ENCODE results near the gene MACF1.

GRCh38 chr1:39490596-39491145 is 286.2 kb downstream of the MACF1 start:
- TF ChIP-seq CHD2 (IDR thresholded peaks at IDR 0.05; ENCODE audit: low read depth, low read length) (no peak), FOXO4 (CRISPR knock-in tag; conservative IDR thresholded peaks at IDR 0.05) (no peak), SMC3 (IDR thresholded peaks at IDR 0.05; ENCODE audit: low read length) (no peak), ZBTB44 (CRISPR knock-in tag; IDR thresholded peaks at IDR 0.05) (no peak), KDM1A (CRISPR knock-in tag; IDR thresholded peaks at IDR 0.05) (no peak), ZSCAN31 (CRISPR knock-in tag; IDR thresholded peaks at IDR 0.05; ENCODE audit: low read depth) (no peak), CREB1 (IDR thresholded peaks at IDR 0.05) (no peak), CREB1 (CRISPR knock-in tag; IDR thresholded peaks at IDR 0.05) (no peak), ZNF232 (CRISPR knock-in tag; IDR thresholded peaks at IDR 0.05; ENCODE audit: borderline replicate concordance) (no peak), ZNF788 (CRISPR knock-in tag; IDR thresholded peaks at IDR 0.05; ENCODE audit: borderline replicate concordance) (no peak), IKZF1 (IDR thresholded peaks at IDR 0.05) (no peak), POLR2AphosphoS5 (IDR thresholded peaks at IDR 0.05; ENCODE audit: low read depth, low read length) (no peak)

Data from HepG2 (cell line).